ENCODE results near the gene SLC2A14.

SLC2A14 gene

GRCh38 chr12:7782055-7782454 is 90.7 kb downstream of the SLC2A14 start:
- Histone ChIP-seq H3K9ac (ENCODE audit: low read length) (no peak overlapping the region), H3K9me2 (replicated peaks; ENCODE audit: insufficient read depth, low read length) (no peaks in the 10 kb centered on the region), H3K36me3 (replicated peaks; ENCODE audit: insufficient read depth, low read length) (no peaks in the 10 kb centered on the region), H3K79me2 (ENCODE audit: low read length) (no peaks in the 10 kb centered on the region), H3K4me2 (ENCODE audit: low read depth, low read length) (no peak overlapping the region), H3K27me3 (replicated peaks; ENCODE audit: insufficient read depth, low read length) (no peaks in the 10 kb centered on the region), H4K20me1 (ENCODE audit: insufficient read depth, low read length) (no peaks in the 10 kb centered on the region), H2AFZ (ENCODE audit: low read length) (no peak overlapping the region), H3K4me3 (ENCODE audit: low read length) (no peak overlapping the region), H3K4me1 (ENCODE audit: low read length) (no peaks in the 10 kb centered on the region), H3K9me3 (replicated peaks; ENCODE audit: insufficient read depth, low read length) (no peaks in the 10 kb centered on the region), H3K27ac (ENCODE audit: low read length) (no peak overlapping the region), H3F3A (ENCODE audit: insufficient read depth, low read length) (no peaks in the 10 kb centered on the region)
- no peak for TF ChIP-seq EZH2phosphoT487 (IDR thresholded peaks at IDR 0.05; ENCODE audit: low read length)
- TF ChIP-seq EZH2 (optimal IDR thresholded peaks at IDR 0.05; ENCODE audit: low read depth, low read length) = no peak
- TF ChIP-seq, protein P1, sequence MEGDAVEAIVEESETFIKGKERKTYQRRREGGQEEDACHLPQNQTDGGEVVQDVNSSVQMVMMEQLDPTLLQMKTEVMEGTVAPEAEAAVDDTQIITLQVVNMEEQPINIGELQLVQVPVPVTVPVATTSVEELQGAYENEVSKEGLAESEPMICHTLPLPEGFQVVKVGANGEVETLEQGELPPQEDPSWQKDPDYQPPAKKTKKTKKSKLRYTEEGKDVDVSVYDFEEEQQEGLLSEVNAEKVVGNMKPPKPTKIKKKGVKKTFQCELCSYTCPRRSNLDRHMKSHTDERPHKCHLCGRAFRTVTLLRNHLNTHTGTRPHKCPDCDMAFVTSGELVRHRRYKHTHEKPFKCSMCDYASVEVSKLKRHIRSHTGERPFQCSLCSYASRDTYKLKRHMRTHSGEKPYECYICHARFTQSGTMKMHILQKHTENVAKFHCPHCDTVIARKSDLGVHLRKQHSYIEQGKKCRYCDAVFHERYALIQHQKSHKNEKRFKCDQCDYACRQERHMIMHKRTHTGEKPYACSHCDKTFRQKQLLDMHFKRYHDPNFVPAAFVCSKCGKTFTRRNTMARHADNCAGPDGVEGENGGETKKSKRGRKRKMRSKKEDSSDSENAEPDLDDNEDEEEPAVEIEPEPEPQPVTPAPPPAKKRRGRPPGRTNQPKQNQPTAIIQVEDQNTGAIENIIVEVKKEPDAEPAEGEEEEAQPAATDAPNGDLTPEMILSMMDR (IDR thresholded peaks at IDR 0.05; ENCODE audit: low read length) = no peak
- no peak for DNase-seq

DNA sequence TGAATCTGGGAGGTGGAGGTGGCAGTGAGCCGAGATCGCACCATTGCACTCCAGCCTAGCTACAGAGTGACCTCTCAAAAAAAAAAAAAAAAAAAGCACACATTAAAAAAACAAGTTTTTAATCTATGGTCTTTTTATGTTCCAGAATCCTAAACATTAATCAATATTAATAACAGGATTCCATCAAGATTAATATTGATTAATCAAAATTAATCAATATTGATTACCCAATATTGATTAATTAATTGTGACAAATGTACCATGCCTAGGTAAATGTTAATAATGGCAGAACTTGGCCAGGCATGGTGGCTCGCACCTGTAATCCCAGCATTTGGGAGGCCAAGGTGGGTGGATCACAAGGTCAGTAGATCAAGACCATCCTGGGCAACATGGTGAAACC is 91.4 kb downstream of the SLC2A14 start:
- H3K9me3 ChIP-seq (replicated peaks; ENCODE audit: insufficient read depth, low read length) = no peaks in the 10 kb centered on the region
- H3K36me3 ChIP-seq (replicated peaks; ENCODE audit: insufficient read depth, low read length) = no peaks in the 10 kb centered on the region
- H3K4me2 ChIP-seq (ENCODE audit: low read depth, low read length) = no peak overlapping the region

DNA sequence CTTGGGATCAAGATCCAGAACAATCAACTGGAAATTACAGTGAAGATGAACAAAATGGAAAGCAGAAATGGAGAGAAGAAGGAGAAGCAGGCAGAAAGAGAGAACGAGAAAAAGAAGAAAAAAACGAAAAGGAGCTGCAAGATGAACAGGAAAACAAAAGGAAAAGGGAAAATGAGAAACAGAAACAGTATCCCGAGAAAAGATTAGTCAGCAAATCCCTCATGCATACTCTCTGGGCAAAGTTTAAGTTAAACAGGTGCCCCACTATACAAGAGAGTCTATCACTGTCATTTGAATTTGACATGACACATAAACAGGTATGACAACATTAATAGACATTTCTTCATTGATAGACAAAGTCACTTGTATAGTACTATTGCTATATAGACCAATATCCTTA is 102.7 kb downstream of the SLC2A14 start:
- no peak overlapping the region for H3K4me3 ChIP-seq (ENCODE audit: low read length)
- no peaks in the 10 kb centered on the region for H3K9me3 ChIP-seq (replicated peaks; ENCODE audit: insufficient read depth, low read length)
- no peaks in the 10 kb centered on the region for H3K79me2 ChIP-seq (ENCODE audit: low read length)
- no peaks in the 10 kb centered on the region for H3F3A ChIP-seq (ENCODE audit: insufficient read depth, low read length)
- H4K20me1 ChIP-seq (ENCODE audit: insufficient read depth, low read length) = no peaks in the 10 kb centered on the region
- H3K9me2 ChIP-seq (replicated peaks; ENCODE audit: insufficient read depth, low read length) = no peaks in the 10 kb centered on the region
- H3K27me3 ChIP-seq (replicated peaks; ENCODE audit: insufficient read depth, low read length) = no peaks in the 10 kb centered on the region
- H2AFZ ChIP-seq (ENCODE audit: low read length) = no peak overlapping the region; the same call in 1 of the 2 replicates
- no peaks in the 10 kb centered on the region for H3K4me1 ChIP-seq (ENCODE audit: low read length)
- no peak for TF ChIP-seq EZH2 (optimal IDR thresholded peaks at IDR 0.05; ENCODE audit: low read depth, low read length)
- no peak for TF ChIP-seq EZH2phosphoT487 (IDR thresholded peaks at IDR 0.05; ENCODE audit: low read length)
- TF ChIP-seq, protein P1 (IDR thresholded peaks at IDR 0.05; ENCODE audit: low read length) = no peak
- no peak overlapping the region for H3K27ac ChIP-seq (ENCODE audit: low read length)
- H3K9ac ChIP-seq (ENCODE audit: low read length) = no peak overlapping the region
- H3K4me2 ChIP-seq (ENCODE audit: low read depth, low read length) = no peak overlapping the region; the same call in 1 of the 2 replicates
- DNase-seq = no peak
- no peaks in the 10 kb centered on the region for H3K36me3 ChIP-seq (replicated peaks; ENCODE audit: insufficient read depth, low read length)

More for the DNA sequence above, 91.4 kb downstream of the SLC2A14 start:
- H2AFZ ChIP-seq (ENCODE audit: low read length) = no peak overlapping the region
- no peaks in the 10 kb centered on the region for H4K20me1 ChIP-seq (ENCODE audit: insufficient read depth, low read length)
- no peaks in the 10 kb centered on the region for H3F3A ChIP-seq (ENCODE audit: insufficient read depth, low read length)
- H3K9ac ChIP-seq (ENCODE audit: low read length) = no peak overlapping the region
- H3K27ac ChIP-seq (ENCODE audit: low read length) = no peak overlapping the region
- H3K79me2 ChIP-seq (ENCODE audit: low read length) = no peaks in the 10 kb centered on the region
- no peak for DNase-seq
- TF ChIP-seq EZH2 (optimal IDR thresholded peaks at IDR 0.05; ENCODE audit: low read depth, low read length) (no peak), EZH2phosphoT487 (IDR thresholded peaks at IDR 0.05; ENCODE audit: low read length) (no peak)
- TF ChIP-seq, protein P1 (IDR thresholded peaks at IDR 0.05; ENCODE audit: low read length) = no peak
- no peaks in the 10 kb centered on the region for H3K27me3 ChIP-seq (replicated peaks; ENCODE audit: insufficient read depth, low read length)
- H3K9me2 ChIP-seq (replicated peaks; ENCODE audit: insufficient read depth, low read length) = no peaks in the 10 kb centered on the region
- H3K4me3 ChIP-seq (ENCODE audit: low read length) = no peak overlapping the region
- no peaks in the 10 kb centered on the region for H3K4me1 ChIP-seq (ENCODE audit: low read length)
